Choroid plexus epithelial cell (primary cell): ENCODE data around the gene CA5A.
A peak's percentile ranks its signal among the peaks of the same experiment; 100 is the strongest.

Experiments used
- DNase-seq: peaks from one replicate; pipeline ENCODE4 v3.0.0-alpha.2; 2010; ENCODE audit warnings: low read depth
- H3K4me3 ChIP-seq: 2 replicates; pipeline ENCODE4 v1.5.1; 2011; ENCODE audit warnings: low read depth, mild to moderate bottlenecking, control low read depth, low read length, moderate library complexity
- CTCF ChIP-seq: conservative IDR thresholded peaks from 2 replicates; pipeline ENCODE4 v1.5.1; 2011; ENCODE audit warnings: low read depth, mild to moderate bottlenecking, control low read depth, inconsistent platforms, low read length, moderate library complexity

The CA5A gene

GRCh38 chr16:87979352-87979751, 43.0 kb upstream of the CA5A start:
- no peak for DNase-seq
- TF ChIP-seq CTCF, result no peak
- no peak overlapping the region for H3K4me3 ChIP-seq

GRCh38 chr16:87978127-87978526, 41.8 kb upstream of the CA5A start:
- DNase-seq, result no peak
- H3K4me3 ChIP-seq, result no peak overlapping the region
- no peak for TF ChIP-seq CTCF

GRCh38 chr16:87976665-87977064, 40.3 kb upstream of the CA5A start:
- DNase-seq, result peak; percentile 43
- no peak for TF ChIP-seq CTCF
- H3K4me3 ChIP-seq, result no peak overlapping the region

GRCh38 chr16:87974178-87974577, 37.8 kb upstream of the CA5A start:
- no peak for TF ChIP-seq CTCF
- H3K4me3 ChIP-seq, result no peak overlapping the region
- no peak for DNase-seq

GRCh38 chr16:87973717-87974116, 37.4 kb upstream of the CA5A start:
- no peak overlapping the region for H3K4me3 ChIP-seq
- no peak for DNase-seq
- TF ChIP-seq CTCF, result no peak

GRCh38 chr16:87971933-87972332, 35.6 kb upstream of the CA5A start:
- DNase-seq, result no peak
- H3K4me3 ChIP-seq, result no peak overlapping the region
- TF ChIP-seq CTCF, result no peak

GRCh38 chr16:87970186-87970585, 33.9 kb upstream of the CA5A start:
- no peak overlapping the region for H3K4me3 ChIP-seq
- TF ChIP-seq CTCF, result no peak
- no peak for DNase-seq
